ENCODE data around the gene ELF4.
A peak's percentile ranks its signal among the peaks of the same experiment; 100 is the strongest.

The ELF4 gene

GRCh38 chrX:130083107-130083490 lies 27.2 kb downstream of the ELF4 start:
- Histone ChIP-seq H4K12ac (ENCODE audit: low read depth, low read length) (no peak overlapping the region), H2AK5ac (ENCODE audit: low read length) (no peak overlapping the region), H3K4me3 (ENCODE audit: low read depth, low read length) (no peak overlapping the region), H3K4me2 (ENCODE audit: low read length) (peak overlapping the region; percentile 27), H3K36me3 (ENCODE audit: control insufficient read depth in 1 of 2, insufficient read depth in 2 of 2, low read length in 2 of 2) (peaks cover 4 to 6% of the 10 kb centered on the region in 2 experiments), H2BK12ac (ENCODE audit: low read length) (no peak overlapping the region), H2AFZ (ENCODE audit: insufficient read depth, low read length, poor library complexity) (no peak overlapping the region), H3K27ac (ENCODE audit: low read depth, low read length) (no peak overlapping the region), H3K9ac (ENCODE audit: low read length) (no peak overlapping the region), H3K4ac (ENCODE audit: low read depth, low read length) (no peak overlapping the region), H3K23ac (ENCODE audit: low read length) (no peak overlapping the region), H3K9me3 (ENCODE audit: insufficient read depth, low read depth, low read length) (no peaks in the 10 kb centered on the region), H3K79me2 (ENCODE audit: control insufficient read depth, insufficient read depth, low read length, poor library complexity) (peaks cover 2% of the 10 kb centered on the region), H2BK5ac (ENCODE audit: low read depth, low read length, poor library complexity) (no peak overlapping the region), H3K14ac (ENCODE audit: low read length) (no peak overlapping the region), H3K18ac (ENCODE audit: low read length) (no peak overlapping the region), H3K27me3 (ENCODE audit: insufficient read depth, low read length) (no peaks in the 10 kb centered on the region), H4K8ac (ENCODE audit: low read depth, low read length) (no peak overlapping the region), H3K4me1 (ENCODE audit: control insufficient read depth in 1 of 2, insufficient read depth in 2 of 2, low read length in 2 of 2) (peaks cover 46 to 55% of the 10 kb centered on the region in 2 experiments), H4K91ac (ENCODE audit: low read depth, low read length) (no peak overlapping the region), H2BK120ac (ENCODE audit: insufficient read depth, low read length, poor library complexity) (no peak overlapping the region), H3K79me1 (ENCODE audit: low read length) (peaks cover 20% of the 10 kb centered on the region)
- no peak for DNase-seq
- WGBS (ENCODE audit: extremely low coverage, insufficient coverage, insufficient read length) = no CpG with 5 or more reads among the region's 7 CpGs

GRCh38 chrX:130082244-130083106 lies 27.8 kb downstream of the ELF4 start:
- no peak overlapping the region for H2AFZ ChIP-seq (ENCODE audit: insufficient read depth, low read length, poor library complexity)
- peak overlapping the region; percentile 68 for H2BK5ac ChIP-seq (ENCODE audit: low read depth, low read length, poor library complexity)

GRCh38 chrX:130081421-130082045 lies 28.8 kb downstream of the ELF4 start:
- Histone ChIP-seq H3K4me2 (ENCODE audit: low read length) (peak overlapping the region; percentile 39), H3K27me3 (ENCODE audit: insufficient read depth, low read length) (no peaks in the 10 kb centered on the region), H2AK5ac (ENCODE audit: low read length) (peak overlapping the region; percentile 47), H3K79me1 (ENCODE audit: low read length) (peaks cover 20% of the 10 kb centered on the region), H3K79me2 (ENCODE audit: control insufficient read depth, insufficient read depth, low read length, poor library complexity) (peaks cover 2% of the 10 kb centered on the region), H4K8ac (ENCODE audit: low read depth, low read length) (peak overlapping the region; percentile 20), H2BK120ac (ENCODE audit: insufficient read depth, low read length, poor library complexity) (peak overlapping the region; percentile 46), H2BK5ac (ENCODE audit: low read depth, low read length, poor library complexity) (peak overlapping the region; percentile 46), H3K4me1 (ENCODE audit: control insufficient read depth in 1 of 2, insufficient read depth in 2 of 2, low read length in 2 of 2) (peaks cover 46 to 52% of the 10 kb centered on the region in 2 experiments), H3K9me3 (ENCODE audit: insufficient read depth, low read depth, low read length) (no peaks in the 10 kb centered on the region), H3K18ac (ENCODE audit: low read length) (peak overlapping the region; percentile 77), H4K12ac (ENCODE audit: low read depth, low read length) (no peak overlapping the region), H2AFZ (ENCODE audit: insufficient read depth, low read length, poor library complexity) (no peak overlapping the region), H4K91ac (ENCODE audit: low read depth, low read length) (peak overlapping the region; percentile 77), H3K4me3 (ENCODE audit: low read depth, low read length) (no peak overlapping the region), H3K36me3 (ENCODE audit: control insufficient read depth in 1 of 2, insufficient read depth in 2 of 2, low read length in 2 of 2) (peaks cover 4 to 6% of the 10 kb centered on the region in 2 experiments), H3K14ac (ENCODE audit: low read length) (peak overlapping the region; percentile 58), H2BK12ac (ENCODE audit: low read length) (peak overlapping the region; percentile 72), H3K4ac (ENCODE audit: low read depth, low read length) (peak overlapping the region; percentile 3), H3K9ac (ENCODE audit: low read length) (no peak overlapping the region), H3K27ac (ENCODE audit: low read depth, low read length) (peak overlapping the region; percentile 58), H3K23ac (ENCODE audit: low read length) (no peak overlapping the region)
- DNase-seq = no peak
- WGBS (ENCODE audit: extremely low coverage, insufficient coverage, insufficient read length) = no CpG with 5 or more reads among the region's 12 CpGs

More at GRCh38 chrX:130082244-130083106, 27.8 kb downstream of the ELF4 start:
- no peak for DNase-seq
- WGBS (ENCODE audit: extremely low coverage, insufficient coverage, insufficient read length) = no CpG with 5 or more reads among the region's 28 CpGs
- no peaks in the 10 kb centered on the region for H3K27me3 ChIP-seq (ENCODE audit: insufficient read depth, low read length)
- peaks cover 2% of the 10 kb centered on the region for H3K79me2 ChIP-seq (ENCODE audit: control insufficient read depth, insufficient read depth, low read length, poor library complexity)
- peak overlapping the region; percentile 77 for H3K4ac ChIP-seq (ENCODE audit: low read depth, low read length)
- H3K23ac ChIP-seq (ENCODE audit: low read length) = no peak overlapping the region
- H3K14ac ChIP-seq (ENCODE audit: low read length) = peak overlapping the region; percentile 44
- peak overlapping the region; percentile 81 for H4K91ac ChIP-seq (ENCODE audit: low read depth, low read length)
- H3K9ac ChIP-seq (ENCODE audit: low read length) = no peak overlapping the region
- H4K8ac ChIP-seq (ENCODE audit: low read depth, low read length) = peak overlapping the region; percentile 49
- peak overlapping the region; percentile 50 for H2BK12ac ChIP-seq (ENCODE audit: low read length)
- H3K4me1 ChIP-seq (ENCODE audit: control insufficient read depth in 1 of 2, insufficient read depth in 2 of 2, low read length in 2 of 2) = peaks cover 46 to 55% of the 10 kb centered on the region in 2 experiments
- H3K27ac ChIP-seq (ENCODE audit: low read depth, low read length) = peak overlapping the region; percentile 58
- H3K4me3 ChIP-seq (ENCODE audit: low read depth, low read length) = no peak overlapping the region
- H3K18ac ChIP-seq (ENCODE audit: low read length) = peak overlapping the region; percentile 64
- H3K4me2 ChIP-seq (ENCODE audit: low read length) = peak overlapping the region; percentile 5
- H3K36me3 ChIP-seq (ENCODE audit: control insufficient read depth in 1 of 2, insufficient read depth in 2 of 2, low read length in 2 of 2) = peaks cover 4 to 6% of the 10 kb centered on the region in 2 experiments
- peak overlapping the region; percentile 56 for H2BK120ac ChIP-seq (ENCODE audit: insufficient read depth, low read length, poor library complexity)
- peak overlapping the region; percentile 36 for H4K12ac ChIP-seq (ENCODE audit: low read depth, low read length)
- H2AK5ac ChIP-seq (ENCODE audit: low read length) = peak overlapping the region; percentile 7
- H3K79me1 ChIP-seq (ENCODE audit: low read length) = peaks cover 20% of the 10 kb centered on the region
- H3K9me3 ChIP-seq (ENCODE audit: insufficient read depth, low read depth, low read length) = no peaks in the 10 kb centered on the region

GRCh38 chrX:130080791-130081367 lies 29.4 kb downstream of the ELF4 start:
- Histone ChIP-seq H3K4me1 (ENCODE audit: control insufficient read depth in 1 of 2, insufficient read depth in 2 of 2, low read length in 2 of 2) (peaks cover 45 to 47% of the 10 kb centered on the region in 2 experiments), H3K9me3 (ENCODE audit: insufficient read depth, low read depth, low read length) (no peaks in the 10 kb centered on the region), H2BK12ac (ENCODE audit: low read length) (no peak overlapping the region), H3K4ac (ENCODE audit: low read depth, low read length) (no peak overlapping the region), H3K14ac (ENCODE audit: low read length) (no peak overlapping the region), H3K9ac (ENCODE audit: low read length) (no peak overlapping the region), H4K8ac (ENCODE audit: low read depth, low read length) (no peak overlapping the region), H2BK120ac (ENCODE audit: insufficient read depth, low read length, poor library complexity) (no peak overlapping the region), H3K36me3 (ENCODE audit: control insufficient read depth in 1 of 2, insufficient read depth in 2 of 2, low read length in 2 of 2) (peaks cover 4 to 6% of the 10 kb centered on the region in 2 experiments), H4K91ac (ENCODE audit: low read depth, low read length) (no peak overlapping the region), H3K79me1 (ENCODE audit: low read length) (peaks cover 19% of the 10 kb centered on the region), H2BK5ac (ENCODE audit: low read depth, low read length, poor library complexity) (no peak overlapping the region), H3K27me3 (ENCODE audit: insufficient read depth, low read length) (no peaks in the 10 kb centered on the region), H4K12ac (ENCODE audit: low read depth, low read length) (no peak overlapping the region), H2AFZ (ENCODE audit: insufficient read depth, low read length, poor library complexity) (no peak overlapping the region), H3K23ac (ENCODE audit: low read length) (no peak overlapping the region), H3K27ac (ENCODE audit: low read depth, low read length) (peak overlapping the region; percentile 33), H3K4me3 (ENCODE audit: low read depth, low read length) (no peak overlapping the region), H3K18ac (ENCODE audit: low read length) (no peak overlapping the region), H3K79me2 (ENCODE audit: control insufficient read depth, insufficient read depth, low read length, poor library complexity) (peaks cover 2% of the 10 kb centered on the region), H2AK5ac (ENCODE audit: low read length) (no peak overlapping the region), H3K4me2 (ENCODE audit: low read length) (peak overlapping the region; percentile 39)
- DNase-seq = peak in 1 of 2 donors; percentile 46
- WGBS (ENCODE audit: extremely low coverage, insufficient coverage, insufficient read length) = no CpG with 5 or more reads among the region's 7 CpGs
